HTR-8/SVneo (cell line): ENCODE results near the gene TNS3.

Source experiments
- DNase-seq: peaks from one replicate; pipeline ENCODE4 v3.0.0; 2011; ENCODE audit warnings: low spot score, mixed read lengths; ENCODE audit not compliant: insufficient read length
- FAIRE-seq: peaks from 2 replicates; lab custom pipeline; 2011; peaks lifted over from hg19 to GRCh38; lab: Jason Lieb, UNC

TNS3 gene

DNA sequence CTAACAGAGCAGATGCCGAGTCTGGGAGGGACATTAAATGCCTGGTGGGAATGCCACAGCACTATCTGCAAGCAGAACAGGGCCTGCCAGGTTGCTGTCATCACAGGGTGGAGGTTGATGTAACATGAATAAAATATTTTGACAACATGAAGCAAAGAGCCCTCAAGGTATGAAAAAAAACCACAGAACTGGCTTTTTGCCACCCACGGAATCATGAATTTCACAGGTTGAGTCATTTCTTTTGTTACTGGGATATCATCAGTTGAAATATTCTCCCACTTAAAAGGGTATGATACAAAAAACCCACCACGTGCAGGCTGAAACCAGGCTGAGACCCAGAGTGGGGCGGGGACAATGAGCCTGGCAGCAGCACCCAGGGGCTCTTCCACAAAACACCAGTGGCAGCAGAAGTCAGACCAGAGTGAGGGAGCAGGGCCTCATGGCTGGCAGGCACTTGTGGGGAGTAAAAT lies 220.1 kb downstream of the TNS3 start:
- peak; percentile 59 for FAIRE-seq

DNA sequence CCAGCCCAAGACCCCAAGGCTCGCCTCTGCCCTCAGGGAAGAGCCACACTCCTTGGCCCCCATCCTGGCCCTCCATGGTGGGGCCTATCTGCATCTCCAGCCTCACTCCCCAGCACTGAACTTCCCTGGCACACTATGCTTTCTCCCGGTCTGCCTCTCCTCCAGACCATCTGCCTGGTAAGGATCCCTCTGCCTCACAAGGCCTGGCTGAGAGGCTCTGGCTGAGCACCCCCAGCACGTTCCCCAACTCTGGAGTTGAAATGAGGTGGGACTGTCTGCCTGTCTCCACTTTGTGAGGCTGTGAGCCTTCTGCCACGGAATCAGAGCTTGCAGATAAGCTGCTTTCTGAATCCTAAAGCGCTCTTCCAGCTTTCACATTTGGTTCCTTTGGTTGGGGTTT lies 220.7 kb downstream of the TNS3 start:
- FAIRE-seq (no peak), DNase-seq (no peak)

More for the DNA sequence above, 220.1 kb downstream of the TNS3 start:
- peak; percentile 88 for DNase-seq

DNA sequence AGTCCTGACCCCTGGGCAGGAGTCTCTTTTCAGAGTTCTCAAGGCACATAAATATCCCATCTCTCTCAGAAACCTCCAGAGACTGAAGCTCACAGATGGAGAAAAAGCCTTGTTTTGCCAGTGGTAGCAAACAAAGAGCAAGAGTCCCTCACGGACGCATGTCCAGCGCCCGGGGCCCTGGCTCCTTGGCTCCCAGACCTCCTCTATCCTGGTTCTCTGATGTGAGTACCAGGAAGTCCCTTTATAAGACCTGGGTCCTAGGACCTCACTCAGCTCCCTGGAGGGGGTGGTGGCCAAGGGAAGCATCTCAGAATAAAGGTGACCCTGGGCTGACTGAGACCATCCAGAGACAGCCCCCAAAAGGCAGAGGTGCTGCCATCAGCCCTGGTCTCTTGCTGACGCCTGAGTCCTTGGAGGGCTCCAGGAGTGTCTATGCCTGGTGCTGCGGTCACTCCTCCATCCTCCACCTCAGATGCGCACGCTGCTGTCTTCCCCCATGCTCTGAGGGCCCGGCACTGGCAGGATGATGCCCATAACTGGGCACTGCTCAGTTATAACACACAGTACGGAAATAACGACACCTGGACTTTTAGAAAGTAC lies 221.5 kb downstream of the TNS3 start:
- DNase-seq, result no peak
- FAIRE-seq, result no peak

DNA sequence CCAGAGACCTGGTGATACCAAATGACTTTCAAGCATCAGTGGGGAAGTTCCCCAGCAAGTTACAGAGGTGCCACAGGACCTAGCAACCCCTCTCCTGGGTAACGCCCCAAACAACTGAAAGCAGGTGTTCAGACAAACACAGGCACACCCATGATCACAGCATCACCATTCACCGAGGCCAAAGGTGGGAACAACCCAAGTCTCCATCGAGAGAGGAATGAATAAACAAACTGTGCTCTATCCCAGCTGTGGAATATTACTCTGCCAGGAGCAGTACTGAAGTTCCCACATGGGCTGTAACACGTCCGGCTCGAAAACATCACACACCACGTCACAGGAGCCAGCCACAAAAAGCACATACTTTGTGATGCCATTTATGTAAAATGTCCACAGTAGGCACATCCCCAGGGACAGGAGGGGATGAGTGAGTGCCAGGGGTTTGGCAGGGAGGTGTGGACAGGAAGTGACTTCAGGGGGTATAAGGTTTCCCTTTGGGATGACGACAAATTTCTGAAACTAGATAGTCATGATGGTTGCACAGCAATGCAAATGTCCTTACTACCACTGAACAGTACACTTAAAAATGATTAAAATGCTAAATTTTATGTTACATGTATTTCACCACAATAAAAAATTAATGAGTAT lies 222.8 kb downstream of the TNS3 start:
- peak; percentile 13 for FAIRE-seq
- DNase-seq, result no peak

DNA sequence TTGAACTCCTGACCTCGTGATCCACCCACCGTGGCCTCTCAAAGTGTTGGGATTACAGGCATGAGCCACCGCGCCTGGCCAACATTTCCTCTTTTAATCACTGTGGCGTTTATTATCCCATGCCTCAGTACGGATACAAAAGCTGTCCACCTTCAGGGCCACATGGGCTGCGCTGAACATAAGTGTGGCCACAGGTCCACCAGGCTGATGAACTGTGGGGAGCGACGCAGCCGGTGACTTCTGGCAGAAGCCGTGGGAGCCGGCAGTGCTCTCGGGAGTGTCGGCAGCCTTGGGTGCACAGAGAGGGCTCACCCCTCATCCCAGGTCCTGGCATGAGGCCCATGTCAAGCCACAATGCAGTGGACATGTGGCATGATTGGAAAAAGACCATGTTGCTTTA lies 223.6 kb downstream of the TNS3 start:
- DNase-seq, result no peak
- no peak for FAIRE-seq

DNA sequence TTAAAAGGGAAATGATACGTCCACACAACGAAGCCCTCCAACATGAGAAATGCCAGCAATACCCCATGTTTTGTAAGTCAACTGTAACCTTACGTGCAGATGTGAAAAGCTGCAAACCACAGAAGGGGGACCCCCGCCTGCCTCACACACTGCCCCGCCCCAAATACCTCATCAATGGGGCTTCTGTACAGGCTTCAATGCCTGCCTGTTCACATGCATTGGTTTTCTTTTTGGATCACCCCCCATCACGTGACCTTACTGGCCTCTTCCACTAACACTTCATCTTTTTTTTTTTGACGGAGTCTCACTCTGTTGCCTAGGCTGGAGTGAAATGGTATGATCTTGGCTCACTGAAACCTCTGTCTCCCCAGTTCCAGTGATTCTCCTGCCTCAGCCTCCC lies 224.0 kb downstream of the TNS3 start:
- no peak for FAIRE-seq
- DNase-seq, result no peak

DNA sequence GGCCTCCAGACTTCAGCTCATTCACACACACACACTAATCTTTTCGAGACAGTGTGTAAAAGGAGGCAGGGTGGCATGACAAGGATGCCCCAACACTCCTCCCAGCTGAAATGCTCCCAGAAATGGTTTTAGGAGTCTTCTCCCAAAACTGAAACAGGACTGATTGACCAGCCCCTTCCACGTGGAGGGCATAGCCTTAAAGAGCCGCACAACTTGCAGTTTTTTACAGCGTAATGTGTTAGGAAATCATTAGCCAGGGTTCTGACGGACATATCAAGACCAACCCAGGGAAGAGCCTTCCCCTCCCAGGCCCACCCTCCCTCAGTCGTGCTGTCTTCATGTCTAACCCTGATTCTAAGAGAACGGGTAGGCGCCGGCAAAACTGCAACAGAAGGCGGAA lies 224.6 kb downstream of the TNS3 start:
- FAIRE-seq (no peak), DNase-seq (no peak)

DNA sequence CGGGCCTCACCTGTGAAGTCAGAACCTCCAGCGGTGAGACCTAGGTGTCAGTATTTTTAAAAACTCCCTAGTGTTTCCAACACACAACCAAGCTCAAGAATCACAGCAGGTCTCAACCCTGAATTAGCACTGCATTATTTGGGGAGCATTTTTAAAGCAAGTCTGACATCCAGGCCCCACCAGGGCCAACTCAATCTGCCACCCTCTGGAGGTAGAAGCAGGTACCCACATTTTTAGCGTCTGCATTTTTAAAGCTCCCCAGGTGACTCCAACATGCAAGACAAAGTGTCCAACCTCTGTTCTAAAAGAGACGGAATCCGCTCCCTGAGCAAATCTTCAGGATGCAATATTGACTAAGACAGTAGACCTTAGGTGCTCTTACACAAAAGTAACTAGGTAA lies 225.7 kb downstream of the TNS3 start:
- no peak for FAIRE-seq
- DNase-seq, result no peak

DNA sequence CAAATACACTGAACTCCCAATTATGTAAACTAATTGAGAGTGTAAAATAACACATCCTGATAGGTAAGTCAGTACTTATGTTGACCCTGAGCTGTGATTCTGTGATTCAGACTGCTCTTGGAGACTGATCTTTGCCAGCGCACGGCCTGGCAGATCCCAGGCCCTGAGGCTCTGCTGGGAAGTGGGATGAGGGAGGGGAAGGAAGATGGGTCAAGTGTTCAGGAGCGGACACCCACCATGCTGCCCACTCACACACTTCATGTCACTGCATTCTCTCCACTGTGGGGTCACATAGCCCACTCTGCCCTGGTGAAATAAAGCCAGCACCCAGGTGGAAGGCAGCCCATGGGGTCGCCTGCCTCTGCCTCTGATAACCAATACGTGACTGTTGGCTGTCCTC lies 226.2 kb downstream of the TNS3 start:
- DNase-seq, result no peak

DNA sequence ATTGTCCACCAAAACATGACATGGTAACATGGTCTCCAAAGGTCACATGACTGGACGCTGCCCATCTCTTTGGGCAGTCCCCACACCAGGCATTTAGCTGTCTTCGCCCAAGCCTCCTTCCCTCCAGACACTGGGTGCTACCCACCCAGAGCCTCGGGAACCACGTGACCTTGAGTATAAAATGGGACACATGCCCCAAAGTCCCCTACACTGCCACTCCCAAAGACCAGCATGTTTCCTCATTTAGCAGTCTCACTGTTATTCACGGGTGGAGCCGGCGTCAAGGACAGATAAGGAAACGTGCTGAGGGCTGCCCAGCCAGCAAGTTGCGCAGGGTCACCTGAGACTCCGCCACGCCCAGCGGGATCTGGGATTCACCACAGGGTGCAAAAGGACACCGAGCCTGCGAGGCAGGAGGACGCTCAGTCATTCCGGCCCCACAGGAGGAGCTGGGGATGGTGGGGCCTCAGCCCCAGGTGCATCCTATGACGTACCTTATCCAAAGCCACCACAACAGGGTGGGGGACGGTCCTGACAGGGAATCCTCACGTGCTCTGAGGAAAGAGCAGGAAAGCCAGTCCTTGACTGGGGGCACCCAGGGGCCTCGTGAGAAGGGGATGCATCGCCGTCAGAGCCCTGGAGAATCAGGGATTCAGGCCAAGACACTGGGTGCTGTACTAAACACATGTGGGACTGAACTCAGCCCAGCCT lies 226.9 kb downstream of the TNS3 start:
- no peak for FAIRE-seq

More for the DNA sequence above, 226.2 kb downstream of the TNS3 start:
- no peak for FAIRE-seq

DNA sequence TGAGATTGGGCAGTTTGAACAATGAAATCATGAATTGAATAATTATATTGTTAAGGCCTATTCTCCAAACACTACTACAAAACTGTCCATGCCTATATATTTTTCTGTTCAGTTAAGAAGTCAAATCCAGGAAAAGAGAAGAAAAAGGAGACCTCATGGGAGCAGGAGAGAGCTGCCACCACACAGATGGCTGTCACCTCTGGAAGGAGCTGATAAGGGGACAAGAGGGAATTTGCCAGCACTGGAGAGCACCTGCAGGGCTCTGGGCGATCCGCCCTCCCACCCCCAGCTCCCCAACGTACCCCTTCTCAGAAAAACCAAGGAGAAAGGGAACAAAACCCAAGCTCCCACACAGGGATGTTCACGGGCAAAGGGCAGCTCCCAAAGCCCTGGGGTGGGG lies 227.8 kb downstream of the TNS3 start:
- DNase-seq (no peak), FAIRE-seq (no peak)

More for the DNA sequence above, 226.9 kb downstream of the TNS3 start:
- DNase-seq, result no peak

DNA sequence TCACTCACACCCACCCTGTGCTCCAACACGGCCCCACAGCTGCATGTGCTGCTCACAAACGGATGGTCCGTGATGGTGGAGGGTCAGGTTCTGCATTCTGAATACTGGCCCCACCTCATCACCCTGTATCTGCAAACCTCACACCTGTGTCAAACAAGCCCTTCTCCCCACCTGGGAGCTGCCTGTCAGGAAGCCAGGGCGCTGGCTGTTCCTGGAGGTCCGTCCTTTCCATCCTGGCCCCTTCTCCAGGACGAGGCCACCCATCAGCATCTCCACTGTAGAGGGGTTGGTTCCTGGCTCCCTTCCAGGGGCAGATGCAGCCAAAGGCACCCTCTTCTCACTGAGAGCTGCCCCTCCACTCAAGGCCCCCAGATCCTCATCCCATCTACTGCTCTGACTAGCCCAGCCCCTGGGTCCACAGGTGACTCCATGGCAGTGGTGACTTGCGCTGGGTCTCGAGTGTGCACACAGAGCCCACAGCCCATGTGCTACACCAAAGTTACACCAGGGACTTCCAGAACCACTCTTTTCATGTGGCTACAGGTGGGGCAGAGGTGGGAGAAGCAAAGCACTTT lies 229.4 kb downstream of the TNS3 start:
- no peak for DNase-seq
- peak; percentile 57 for FAIRE-seq

DNA sequence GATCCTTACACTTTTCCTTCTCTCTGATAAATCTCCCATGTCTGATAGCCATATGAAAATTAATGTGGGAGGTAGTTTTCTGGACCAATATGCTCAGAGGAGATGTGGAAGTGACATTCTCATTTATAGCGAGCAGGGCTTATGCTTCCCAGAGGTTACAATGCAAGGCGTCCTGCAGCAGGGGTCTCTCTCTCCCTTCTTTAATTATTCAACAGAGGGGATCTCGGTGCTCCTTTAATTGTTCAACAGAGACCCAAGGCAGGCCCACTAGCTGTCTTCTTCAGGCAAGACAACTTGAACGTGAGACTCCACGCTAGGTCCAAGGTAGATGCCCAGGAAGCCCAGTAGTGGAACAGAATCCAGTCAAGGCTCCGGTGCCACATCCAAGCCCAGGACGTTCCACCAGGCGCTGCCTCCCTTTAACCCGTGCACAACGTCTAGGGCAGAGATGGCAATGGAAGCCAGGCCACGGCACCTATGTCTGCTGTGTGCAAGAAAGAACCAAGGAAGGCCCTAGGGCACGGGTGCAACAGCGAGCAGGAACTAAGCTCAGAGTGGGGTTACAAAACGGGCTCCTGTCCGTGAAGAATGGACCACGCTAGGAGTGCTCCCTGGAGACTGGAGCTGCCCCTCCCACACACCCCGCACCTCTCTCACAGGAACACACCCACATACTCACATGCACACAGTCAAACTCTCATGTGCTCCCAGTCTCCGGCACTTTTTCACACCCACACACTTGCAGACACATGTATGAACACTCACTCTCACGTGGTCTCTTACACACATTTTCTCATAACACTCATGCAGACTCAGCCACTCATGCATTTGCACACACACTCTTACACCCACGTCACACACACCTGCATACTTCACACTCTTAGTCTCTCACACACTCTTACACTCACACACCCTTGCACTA lies 230.4 kb downstream of the TNS3 start:
- no peak for DNase-seq
- FAIRE-seq, result no peak

DNA sequence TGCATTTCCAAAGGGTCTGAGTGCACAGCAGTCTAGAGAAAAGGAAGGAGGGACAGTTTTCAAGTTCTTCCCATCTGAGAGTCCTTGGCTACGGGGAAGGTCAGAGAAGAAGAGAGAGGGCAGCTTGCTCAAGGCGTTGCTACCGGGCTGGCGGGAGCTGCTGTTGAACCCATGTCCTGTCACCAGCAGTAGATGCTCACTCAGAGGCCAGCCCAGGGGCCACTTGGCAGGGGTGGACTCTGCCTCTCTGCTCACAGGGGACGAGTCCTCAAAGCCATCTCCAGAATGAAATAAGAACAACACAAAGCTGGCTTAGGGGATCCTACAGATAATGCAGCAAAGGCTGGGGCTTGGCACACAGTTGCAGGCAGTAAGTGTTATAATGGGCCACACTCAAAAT lies 231.5 kb downstream of the TNS3 start:
- DNase-seq (no peak), FAIRE-seq (no peak)

DNA sequence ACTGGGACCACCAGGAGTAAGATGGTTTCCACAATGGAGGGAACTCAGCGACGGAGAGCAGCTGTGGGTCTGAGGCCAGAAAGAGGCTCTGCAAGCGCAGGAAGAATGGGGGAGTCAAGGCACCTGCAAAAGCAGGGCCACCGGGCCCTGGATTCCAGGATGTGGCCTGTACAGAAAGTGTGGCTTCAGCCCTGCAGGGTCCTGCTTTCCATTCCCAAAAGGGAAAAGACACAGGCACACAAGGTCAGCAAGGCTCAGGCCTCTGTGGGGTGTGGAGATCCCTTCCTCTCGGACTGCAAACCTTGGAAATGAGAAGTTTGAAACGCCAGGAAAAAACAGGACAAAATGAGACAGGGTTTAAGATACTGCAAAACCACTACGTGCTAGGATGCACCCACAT lies 232.5 kb downstream of the TNS3 start:
- DNase-seq, result no peak
- FAIRE-seq, result no peak

DNA sequence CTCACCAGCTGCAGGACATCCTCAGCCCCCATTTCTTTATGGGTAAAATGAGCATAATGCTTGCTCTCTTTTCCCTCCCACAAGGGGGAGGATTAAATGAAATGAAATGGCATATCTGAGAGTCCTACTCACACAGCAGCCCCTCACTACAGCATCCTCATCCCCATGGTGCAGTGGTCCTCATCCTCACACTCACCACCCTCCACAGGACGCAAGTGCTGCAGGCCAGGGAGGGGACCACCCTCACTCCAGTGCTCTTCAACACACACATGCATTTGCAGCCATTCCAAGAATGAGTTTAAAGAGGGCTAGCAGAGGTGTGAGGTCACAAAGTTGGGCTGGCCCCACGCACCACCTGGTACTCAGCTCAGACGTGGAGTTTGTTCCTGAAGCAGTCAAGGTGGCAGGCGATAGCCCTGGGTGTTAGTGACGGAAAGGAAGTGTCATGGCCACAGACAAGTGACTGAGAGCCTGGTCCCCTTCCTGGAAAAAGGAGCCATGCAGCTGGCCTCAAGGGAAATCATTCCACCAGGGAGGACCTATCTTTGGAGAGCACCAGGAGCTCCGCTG lies 234.0 kb downstream of the TNS3 start:
- FAIRE-seq, result peak; percentile 58
- DNase-seq, result no peak

DNA sequence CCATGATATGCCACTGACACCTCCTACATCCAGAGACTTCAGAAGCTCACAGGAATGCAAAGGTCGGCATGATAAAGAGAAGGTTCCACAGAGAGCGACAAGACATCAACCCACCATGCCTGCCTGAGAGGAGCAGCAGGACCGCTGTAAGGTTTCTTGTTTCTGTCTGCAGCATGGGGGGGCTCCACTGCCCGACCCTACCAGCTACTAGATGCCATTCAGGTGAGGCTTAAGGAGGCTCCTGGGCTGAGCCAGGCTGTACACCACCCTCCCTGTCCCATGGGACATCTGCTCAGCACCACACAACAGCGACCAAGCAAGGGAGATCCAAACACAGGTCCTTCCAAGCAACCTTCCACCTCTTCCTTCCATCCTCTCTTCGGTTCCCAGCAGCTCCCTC lies 234.6 kb downstream of the TNS3 start:
- FAIRE-seq, result no peak
- DNase-seq, result no peak

DNA sequence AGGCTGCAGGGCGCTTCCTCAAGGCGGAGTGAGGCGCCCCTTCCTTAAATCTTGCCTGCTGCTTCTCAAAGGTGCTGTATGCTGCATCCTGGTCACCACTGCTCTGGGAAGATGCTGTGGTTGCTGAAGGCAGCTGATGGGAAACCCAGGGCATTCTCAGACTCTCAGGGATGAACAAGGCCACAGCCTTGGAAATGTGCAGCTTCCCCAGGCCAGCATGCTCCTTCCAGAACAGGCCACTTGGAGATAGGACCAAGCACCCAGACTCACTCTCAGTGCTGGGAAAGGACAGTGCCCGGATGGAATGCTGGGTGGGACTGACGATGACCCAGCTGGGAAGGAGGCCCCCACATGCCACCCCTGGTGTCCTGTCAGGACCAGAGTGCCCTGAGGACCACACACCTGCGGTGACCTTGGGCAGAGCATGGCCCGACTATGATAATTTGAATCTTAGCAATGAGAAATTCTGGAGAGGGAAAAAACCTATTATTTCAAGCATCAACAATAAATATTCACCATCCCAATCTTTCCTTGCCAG lies 235.5 kb downstream of the TNS3 start:
- DNase-seq, result no peak
- FAIRE-seq, result no peak

DNA sequence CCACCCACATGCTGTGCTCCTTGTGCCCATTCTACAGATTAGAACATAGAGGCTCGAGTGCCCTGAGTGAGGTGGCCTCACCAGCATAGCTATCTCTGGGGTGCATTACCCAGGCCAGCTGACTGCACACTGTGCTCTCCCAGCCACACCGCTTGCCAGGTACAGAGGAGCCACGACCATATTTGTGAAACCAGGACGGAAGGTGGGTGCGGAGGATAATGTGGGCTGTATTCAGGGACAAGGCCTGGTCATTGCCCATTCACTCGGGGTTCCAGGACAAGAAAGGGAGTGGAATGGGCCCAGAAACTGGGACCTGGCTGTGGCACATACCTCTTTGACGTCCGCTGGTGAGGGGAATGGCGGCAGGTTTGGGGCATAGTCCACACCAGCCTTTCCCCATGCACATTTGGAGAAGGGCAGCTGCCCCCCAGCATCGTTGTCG lies 236.0 kb downstream of the TNS3 start:
- FAIRE-seq, result no peak

More for the DNA sequence above, 236.0 kb downstream of the TNS3 start:
- no peak for DNase-seq
